Activated CD8-positive, alpha-beta memory T cell treated with anti-CD3 and anti-CD28 coated beads for 24 hours (primary cell): ENCODE results near the gene FUT4.
"Not testable (repeated sequence)": the region's sequence is repeated elsewhere in the genome, so short reads cannot be mapped to it uniquely, and the experiment has no call there.

Experiments used
- DNase-seq: peaks from one replicate; pipeline ENCODE4 v3.0.0-alpha.2; 2020

FUT4 gene

DNA sequence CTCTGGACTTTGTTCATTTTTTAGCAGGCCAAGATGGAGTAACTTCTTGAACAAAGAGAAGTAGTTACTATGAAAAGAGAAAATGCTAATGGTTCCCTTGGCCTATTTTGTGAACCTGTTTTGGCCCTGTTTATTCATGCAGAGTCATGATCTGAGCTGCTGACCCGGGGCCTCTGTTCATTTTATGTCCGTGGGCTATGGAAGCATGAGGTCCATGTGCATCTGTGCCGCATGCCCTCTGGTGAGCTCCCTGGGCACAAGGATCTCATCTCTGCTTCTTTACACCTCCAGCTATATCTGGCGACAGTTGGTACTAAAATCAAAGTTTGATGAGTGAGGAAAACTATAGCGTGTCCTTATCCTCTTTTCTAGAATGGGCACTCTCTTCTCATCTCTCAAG lies 24.5 kb downstream of the FUT4 start:
- no peak for DNase-seq

DNA sequence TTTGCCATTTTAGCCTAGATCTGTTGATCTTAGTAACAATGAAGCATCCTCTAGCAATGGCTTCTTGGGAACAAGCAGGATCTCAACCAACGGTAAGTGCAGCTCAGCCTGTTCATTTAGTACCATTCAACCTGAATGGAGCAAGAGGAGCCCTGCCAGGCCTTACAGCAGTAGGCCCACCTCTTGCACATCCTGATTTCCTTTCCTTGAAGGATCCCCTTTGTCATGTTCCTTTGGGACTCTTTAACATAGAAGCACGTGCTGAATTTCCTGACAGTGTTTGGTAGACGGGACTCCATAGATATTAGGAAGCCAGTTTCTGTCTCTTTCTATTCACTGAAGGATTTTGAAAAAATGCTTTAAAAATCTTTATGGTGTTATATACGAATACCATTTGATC lies 25.0 kb downstream of the FUT4 start:
- no peak for DNase-seq

DNA sequence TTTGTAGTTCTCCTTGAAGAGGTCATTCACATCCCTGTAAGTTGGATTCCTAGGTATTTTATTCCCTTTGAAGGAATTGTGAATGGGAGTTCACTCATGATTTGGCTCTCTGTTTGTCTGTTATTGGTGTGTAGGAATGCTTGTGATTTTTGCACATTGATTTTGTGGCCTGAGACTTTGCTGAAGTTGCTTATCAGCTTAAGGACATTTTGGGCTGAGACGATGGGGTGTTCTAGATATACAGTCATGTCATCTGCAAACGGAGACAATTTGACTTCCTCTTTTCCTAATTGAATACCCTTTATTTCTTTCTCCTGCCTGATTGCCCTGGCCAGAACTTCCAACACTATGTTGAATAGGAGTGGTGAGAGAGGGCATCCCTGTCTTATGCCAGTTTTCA lies 29.3 kb downstream of the FUT4 start:
- not testable (repeated sequence) for DNase-seq

GRCh38 chr11:94574193-94574961 lies 30.7 kb downstream of the FUT4 start:
- no peak for DNase-seq

GRCh38 chr11:94576306-94576705 lies 32.6 kb downstream of the FUT4 start:
- DNase-seq, result no peak

DNA sequence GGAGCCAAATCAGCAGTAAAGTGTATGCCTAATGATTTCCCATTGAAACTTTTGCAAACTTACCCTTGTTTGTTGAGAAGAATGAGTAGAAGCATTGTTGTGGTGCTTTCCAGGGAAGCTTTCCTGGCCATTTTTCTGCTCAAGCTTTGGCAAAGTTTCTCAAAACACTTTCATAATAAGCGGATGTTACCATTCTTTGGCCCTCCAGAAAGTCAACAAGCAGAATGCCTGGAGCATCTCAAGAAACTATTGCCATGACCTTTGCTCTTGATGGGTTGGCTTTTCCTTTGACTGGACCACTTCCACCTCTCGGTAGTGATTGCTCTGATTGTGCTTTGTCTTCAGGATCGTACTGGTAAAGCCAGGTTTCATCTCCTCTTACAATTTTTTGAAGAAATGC lies 34.1 kb downstream of the FUT4 start:
- no peak for DNase-seq

- no peak for DNase-seq
Measured at GRCh38 chr11:94581926-94582325, 38.2 kb downstream of the FUT4 start.

DNA sequence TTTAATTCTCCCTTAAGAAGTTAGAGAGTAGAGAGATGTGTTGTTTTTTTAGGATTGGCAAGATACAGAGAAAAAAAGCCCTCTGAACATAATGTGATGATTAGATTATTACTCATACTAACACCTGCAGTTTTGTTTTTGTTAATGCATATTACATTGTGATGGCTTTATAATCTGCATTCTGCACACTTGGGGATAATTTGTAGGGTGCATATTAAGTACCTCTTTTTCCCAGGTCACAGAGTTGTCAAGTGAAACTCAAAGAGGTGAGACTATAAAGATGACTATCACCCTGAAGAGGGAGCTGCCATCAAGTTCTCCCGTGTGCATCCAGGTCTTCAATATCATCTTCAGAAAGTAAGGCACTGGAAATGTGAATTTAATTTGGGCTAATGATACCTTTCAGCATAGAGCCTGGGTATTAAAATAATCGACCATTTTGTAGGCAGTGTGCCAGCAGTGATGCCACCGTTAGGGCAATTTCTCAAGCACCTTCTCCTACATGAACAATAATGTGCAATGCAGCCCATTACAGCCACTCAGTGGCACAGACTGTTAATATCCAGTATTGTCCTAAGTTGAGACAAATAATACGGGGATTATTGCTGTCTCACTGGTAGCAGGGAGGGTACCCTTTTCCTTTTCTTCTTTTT lies 39.6 kb downstream of the FUT4 start:
- no peak for DNase-seq

DNA sequence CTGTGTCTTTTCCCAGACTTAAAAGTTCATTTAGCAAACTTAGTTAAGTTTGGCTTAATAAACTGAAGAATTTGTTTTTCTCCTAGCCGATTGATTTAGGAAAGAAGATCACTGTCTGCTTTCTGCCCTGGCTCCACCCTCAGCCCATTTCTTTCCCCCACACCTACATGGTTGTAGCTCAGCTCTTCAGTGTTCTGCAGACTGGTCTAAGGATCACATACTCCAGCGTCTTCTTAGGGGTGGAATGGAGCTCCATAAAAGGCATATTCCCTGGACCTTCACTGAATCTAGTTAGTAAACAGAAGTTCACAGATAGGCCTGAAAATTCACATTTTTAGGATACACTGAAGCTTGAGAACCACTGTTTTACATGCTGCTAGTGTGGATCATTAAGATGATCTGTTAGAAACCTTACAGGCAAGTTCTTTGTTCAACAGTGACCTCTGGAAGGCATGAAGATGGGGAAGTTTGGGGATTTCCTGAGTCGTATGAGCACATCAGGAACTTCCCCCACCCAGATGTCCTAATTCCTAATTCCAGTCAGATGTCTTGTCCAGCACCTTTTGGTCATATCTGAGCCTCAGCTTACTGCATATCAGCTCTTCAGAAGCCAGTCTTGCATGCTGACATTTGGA lies 40.3 kb downstream of the FUT4 start:
- no peak for DNase-seq

DNA sequence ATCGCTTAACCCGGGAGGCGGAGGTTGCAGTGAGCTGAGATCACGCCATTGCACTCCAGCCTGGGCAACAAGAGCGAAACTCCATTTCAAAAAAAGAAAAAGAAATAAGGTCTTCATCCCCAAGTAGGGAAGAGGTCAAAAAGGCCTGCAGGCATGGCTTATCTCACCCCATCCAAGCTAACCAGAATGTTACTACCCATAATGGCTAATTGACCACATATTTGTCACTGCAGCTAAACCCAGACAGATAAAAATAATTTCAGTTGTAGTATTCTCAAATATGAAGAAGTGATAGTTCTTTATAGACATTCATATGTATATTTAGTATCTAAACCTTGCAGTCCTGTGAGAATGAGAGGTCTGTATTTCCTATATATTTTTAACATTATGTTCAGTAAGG lies 41.3 kb downstream of the FUT4 start:
- no peak for DNase-seq

DNA sequence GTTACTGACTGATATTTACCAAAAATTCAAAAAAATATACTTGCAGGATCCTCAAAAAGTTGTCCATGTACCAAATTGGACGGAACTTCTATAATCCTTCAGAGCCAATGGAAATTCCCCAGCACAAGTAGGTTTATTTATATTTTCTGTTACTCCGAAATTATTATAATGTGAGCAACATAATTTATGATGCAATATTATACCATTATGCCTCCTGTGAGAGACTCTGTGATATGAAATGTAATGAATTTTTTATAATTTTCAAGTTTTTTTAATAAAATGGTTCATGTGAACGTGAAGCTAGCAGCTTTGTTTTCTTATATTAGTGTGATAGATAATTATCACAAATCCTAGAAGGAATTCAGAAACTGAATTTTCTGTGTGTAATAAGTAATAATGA lies 41.7 kb downstream of the FUT4 start:
- DNase-seq, result no peak

DNA sequence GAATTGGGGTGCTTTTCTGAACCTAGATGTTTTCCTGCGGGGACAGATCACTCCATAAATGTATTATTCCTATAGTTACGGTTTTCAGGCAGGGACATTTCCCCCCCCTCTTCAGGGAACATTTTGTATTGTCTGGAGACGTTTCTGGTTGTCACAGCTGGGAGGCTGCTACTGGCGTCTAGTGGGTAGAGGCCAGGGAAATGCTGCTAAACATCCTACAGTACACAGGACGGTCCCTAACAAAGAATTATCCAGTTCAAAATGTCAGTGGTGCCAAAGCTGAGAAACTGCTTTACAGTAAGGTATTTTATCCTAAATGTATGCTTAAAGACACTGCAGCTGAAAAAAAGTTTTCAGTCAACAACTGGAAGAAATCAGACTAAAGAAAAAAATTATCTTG lies 42.8 kb downstream of the FUT4 start:
- DNase-seq, result no peak

DNA sequence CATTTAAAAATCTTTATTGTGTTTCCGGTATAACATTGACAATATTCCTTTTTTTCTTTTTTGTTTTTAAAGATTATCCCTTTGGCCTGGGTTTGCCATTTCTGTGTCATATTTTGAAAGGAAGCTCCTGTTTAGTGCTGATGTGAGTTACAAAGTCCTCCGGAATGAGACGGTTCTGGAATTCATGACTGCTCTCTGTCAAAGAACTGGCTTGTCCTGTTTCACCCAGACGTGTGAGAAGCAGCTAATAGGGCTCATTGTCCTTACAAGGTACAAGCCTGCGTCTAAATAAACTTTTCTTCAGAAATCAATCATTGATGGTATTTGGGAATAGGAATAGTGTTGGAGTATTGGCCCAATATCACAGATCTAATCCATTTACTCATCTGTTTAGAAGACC lies 43.3 kb downstream of the FUT4 start:
- no peak for DNase-seq

DNA sequence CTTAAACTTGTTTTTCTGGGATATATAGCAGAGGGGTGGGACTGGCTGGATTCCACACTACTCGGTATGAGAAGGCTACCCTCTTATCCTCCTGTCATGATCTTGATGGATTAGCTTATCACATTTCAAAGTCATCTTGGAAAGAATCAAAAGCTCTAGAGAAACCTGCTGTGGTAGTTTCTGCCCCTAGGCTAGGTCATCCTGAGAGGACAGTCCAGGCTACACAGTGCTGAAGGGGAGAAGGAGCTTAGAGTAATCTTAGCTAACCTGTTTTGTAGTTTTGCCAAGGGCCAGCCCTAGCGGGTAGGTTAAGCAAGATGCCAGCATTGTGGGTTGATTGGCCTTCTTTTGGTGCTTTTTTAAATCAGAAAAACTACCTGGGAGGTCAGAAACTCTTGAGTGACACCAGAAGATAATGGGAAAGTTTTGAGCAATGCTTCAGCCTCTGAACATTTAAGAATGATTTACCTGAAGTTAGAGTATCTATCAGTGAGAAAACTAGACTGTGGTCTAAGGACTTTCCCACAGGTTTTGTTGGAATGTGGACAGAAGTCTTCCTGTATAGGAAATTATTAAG lies 44.7 kb downstream of the FUT4 start:
- no peak for DNase-seq

- DNase-seq, result no peak
Measured at GRCh38 chr11:94590352-94591041, 46.8 kb downstream of the FUT4 start.

DNA sequence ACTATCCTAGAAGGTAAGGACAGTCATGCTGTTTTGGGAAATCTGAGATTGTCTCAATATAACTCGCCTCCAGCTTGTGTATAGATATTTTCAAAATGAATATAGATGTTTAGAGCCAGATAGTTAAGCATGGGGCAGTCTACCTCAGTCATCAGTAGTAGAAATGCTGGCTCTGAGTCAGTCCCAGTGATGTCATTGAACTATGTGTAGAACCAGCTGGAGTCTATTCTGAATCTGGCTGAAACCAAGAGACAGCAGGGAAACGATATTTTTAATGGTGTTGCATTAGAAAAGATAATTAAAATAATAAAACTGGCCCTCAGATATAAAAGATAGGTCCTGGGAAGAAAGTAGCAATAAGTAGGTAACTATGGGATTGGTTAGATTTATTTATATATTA lies 49.3 kb downstream of the FUT4 start:
- no peak for DNase-seq

- DNase-seq, result no peak
Measured at GRCh38 chr11:94595076-94595475, 51.4 kb downstream of the FUT4 start.

- no peak for DNase-seq
Measured at GRCh38 chr11:94597896-94598295, 54.2 kb downstream of the FUT4 start.
